ENCODE measurements around the gene TPCN2. TPM values are rescaled to one million over a fixed set of nuclear protein-coding genes. Genes with fewer than 3 reads are reported as not detected.

Gene TPCN2
- total and polyA plus RNA-seq, 12 donors = 3.1 to 21.6 (median 10.4) TPM

- TF ChIP-seq CTCF (IDR thresholded peaks at IDR 0.05) (no peak), POLR2A (IDR thresholded peaks at IDR 0.05) (no peak)
- H3K4me3 ChIP-seq = no peak overlapping the region
- no peaks in the 10 kb centered on the region for H3K27me3 ChIP-seq
- H3K4me1 ChIP-seq (replicated peaks in 1 of 2) = no peaks in the 10 kb centered on the region
- no peaks in the 10 kb centered on the region for H3K9me3 ChIP-seq (replicated peaks in 1 of 3)
- no peaks in the 10 kb centered on the region for H3K36me3 ChIP-seq (replicated peaks in 1 of 2)
- intact Hi-C loops (cut with DNase I) = no loop called here
- DNase-seq = no peak
- no peak overlapping the region for H3K27ac ChIP-seq
- WGBS, 4 donors = 58 to 69% (median 63%) methylated on average over 2 of the region's 2 CpGs
Observed at GRCh38 chr11:69041516-69041915, 7.2 kb upstream of the TPCN2 start.

GRCh38 chr11:69044111-69045013, 4.4 kb upstream of the TPCN2 start:
- Histone ChIP-seq H3K27ac (peak overlapping the region in 1 of 5 donors; percentile 30), H3K9me3 (replicated peaks in 1 of 3) (no peaks in the 10 kb centered on the region), H3K4me1 (replicated peaks in 1 of 2) (peaks cover 2% of the 10 kb centered on the region in 2 donors), H3K4me3 (no peak overlapping the region), H3K27me3 (no peaks in the 10 kb centered on the region), H3K36me3 (replicated peaks in 1 of 2) (no peaks in the 10 kb centered on the region)
- WGBS, 4 donors = 21 to 26% (median 22%) methylated on average over 13 to 15 of the region's 15 CpGs
- TF ChIP-seq POLR2A (IDR thresholded peaks at IDR 0.05) = no peak
- peak; percentile 31 to 54 (median 48) for TF ChIP-seq CTCF (IDR thresholded peaks at IDR 0.05)
- peak; percentile 58 to 86 (median 80) for DNase-seq
- intact Hi-C loops (cut with DNase I) = no loop called here

- Histone ChIP-seq H3K9me3 (replicated peaks in 1 of 3) (no peaks in the 10 kb centered on the region), H3K27me3 (no peaks in the 10 kb centered on the region), H3K36me3 (replicated peaks in 1 of 2) (no peaks in the 10 kb centered on the region), H3K27ac (peak overlapping the region in 2 of 5 donors; percentile 4 to 24), H3K4me3 (peak overlapping the region in 2 of 4 donors; percentile 60 to 90), H3K4me1 (replicated peaks in 1 of 2) (peaks cover 4 to 36% of the 10 kb centered on the region in 2 donors)
- 21 to 27% (median 23%) methylated on average over 11 of the region's 11 CpGs for WGBS, 4 donors
- intact Hi-C loops (cut with DNase I) = no loop called here
- no peak for DNase-seq
- TF ChIP-seq CTCF (IDR thresholded peaks at IDR 0.05) (no peak), POLR2A (IDR thresholded peaks at IDR 0.05) (no peak)
Observed at GRCh38 chr11:69048031-69048693, 570 bp upstream of the TPCN2 start.

- peak in 1 of 7 donors; percentile 16 for DNase-seq
- no peaks in the 10 kb centered on the region for H3K27me3 ChIP-seq
- H3K9me3 ChIP-seq (replicated peaks in 1 of 3) = no peaks in the 10 kb centered on the region
- 14 to 22% (median 19%) methylated on average over 13 to 15 of the region's 15 CpGs for WGBS, 4 donors
- H3K4me1 ChIP-seq (replicated peaks in 1 of 2) = peaks cover 4 to 36% of the 10 kb centered on the region in 2 donors
- peak overlapping the region; percentile 60 to 90 (median 86) for H3K4me3 ChIP-seq
- peak overlapping the region; percentile 39 to 94 (median 74) for H3K27ac ChIP-seq
- no peaks in the 10 kb centered on the region for H3K36me3 ChIP-seq (replicated peaks in 1 of 2)
- no peak for TF ChIP-seq CTCF (IDR thresholded peaks at IDR 0.05)
- no peak for TF ChIP-seq POLR2A (IDR thresholded peaks at IDR 0.05)
- intact Hi-C loops (cut with DNase I) = no loop called here
Observed at GRCh38 chr11:69049490-69049867, 747 bp downstream of the TPCN2 start.
